GM12878 (cell line): ENCODE data around the gene ANGPTL2. TPM values are rescaled to one million over a fixed set of nuclear protein-coding genes. Genes with fewer than 3 reads are reported as not detected.

ENCODE experiments used
- ATAC-seq: fragments of 200-7000 bp; cut with Tn5 transposase; 3 replicates; pipeline ENCODE4 v1.9.1; 2020; ENCODE audit warnings: mild to moderate bottlenecking, moderate library complexity
- BruUV-seq: library from RNA; stranded (reverse); fragments of 400-500 nt; replicated peaks from 2 replicates; lab custom pipeline; 2021; lab: Mats Ljungman, UMichigan
- CTCF ChIA-PET: fragments of 300-600 bp; sonication (Branson Sonifier 250); formaldehyde crosslinking; extraction: SDS; loops from one replicate; lab custom pipeline; 2021; ENCODE audit warnings: inconsistent platforms; lab: Yijun Ruan, JAX
- POLR2A ChIA-PET: fragments of 350-600 bp; formaldehyde crosslinking; extraction: SDS; loops from one replicate; lab custom pipeline; 2021; ENCODE audit warnings: inconsistent platforms; lab: Charles Lee
- RAD21 ChIA-PET: fragments of 300-600 bp; sonication (Branson Sonifier 250); formaldehyde crosslinking; loops from one replicate; lab custom pipeline; 2023; ENCODE audit warnings: antibody characterized with exemption; ENCODE audit not compliant: unreplicated experiment; lab: Charles Lee
- SMC1A ChIA-PET: fragments of 300-600 bp; sonication (Branson Sonifier 250); formaldehyde crosslinking; loops from one replicate; lab custom pipeline; 2023; ENCODE audit not compliant: unreplicated experiment, uncharacterized antibody; lab: Charles Lee
- DNase-seq: peaks from one replicate; pipeline ENCODE4 v3.0.0-alpha.2; 2011; ENCODE audit warnings: low read depth, low spot score
- FAIRE-seq: peaks from 3 replicates; lab custom pipeline; 2011; peaks lifted over from hg19 to GRCh38; lab: Jason Lieb, UNC
- H2AFZ ChIP-seq: 2 replicates; pipeline ENCODE4 v1.6.0; 2011; ENCODE audit warnings: low read depth, low read length, control low read depth; ENCODE audit not compliant: control insufficient read depth
- H3K27ac ChIP-seq: 2 replicates; pipeline ENCODE4 v1.5.1; 2011; ENCODE audit warnings: control low read depth; ENCODE audit not compliant: control insufficient read depth, insufficient read depth
- H3K27me3 ChIP-seq, 2 experiments: replicated peaks in 1 of 2; 2 replicates each; pipeline versions ENCODE4 v1.6.0 to v1.6.1; 2011; ENCODE audit warnings: low read length in 1 of 2; ENCODE audit not compliant: control insufficient read depth in 2 of 2, insufficient read depth in 2 of 2
- H3K36me3 ChIP-seq, 2 experiments: 2 replicates each; pipeline ENCODE4 v1.5.1; 2011; ENCODE audit warnings: low read length in 1 of 2; ENCODE audit not compliant: control insufficient read depth in 2 of 2, insufficient read depth in 2 of 2
- H3K4me1 ChIP-seq: 2 replicates; pipeline ENCODE4 v1.6.1; 2011; ENCODE audit warnings: mild to moderate bottlenecking, low read length, moderate library complexity, mixed read lengths; ENCODE audit not compliant: control insufficient read depth, insufficient read depth
- H3K4me2 ChIP-seq: 2 replicates; pipeline ENCODE4 v1.6.0; 2011; ENCODE audit warnings: control low read depth; ENCODE audit not compliant: control insufficient read depth, insufficient read depth
- H3K4me3 ChIP-seq: fragments of 200-600 bp; sonication (generic); 2 replicates; pipeline ENCODE4 v1.5.1; 2016
- H3K79me2 ChIP-seq: 2 replicates; pipeline ENCODE4 v1.6.0; 2011; ENCODE audit warnings: low read length; ENCODE audit not compliant: control insufficient read depth, insufficient read depth
- H3K9ac ChIP-seq: 2 replicates; pipeline ENCODE4 v1.8.0; 2011; ENCODE audit warnings: low read length, control low read depth, mixed read lengths; ENCODE audit not compliant: control insufficient read depth, insufficient read depth
- H3K9me3 ChIP-seq: replicated peaks from 3 replicates; pipeline ENCODE4 v1.5.1; 2011; ENCODE audit warnings: mild to moderate bottlenecking, low read length; ENCODE audit not compliant: control insufficient read depth, insufficient read depth
- H4K20me1 ChIP-seq: 2 replicates; pipeline ENCODE4 v1.6.0; 2011; ENCODE audit not compliant: control insufficient read depth, insufficient read depth
- CEBPB ChIP-seq, 2 experiments: fragments of 150-350 bp in 1 of 2; IDR thresholded peaks; 2 replicates each; pipeline ENCODE4 v1.6.1; 2012 to 2014; ENCODE audit warnings: low read depth in 2 of 2, low read length in 2 of 2, borderline replicate concordance in 1 of 2, inconsistent platforms in 1 of 2
- MYB ChIP-seq: fragments of 150-350 bp; IDR thresholded peaks from 2 replicates; pipeline ENCODE4 v1.6.1; 2014; ENCODE audit warnings: mild to moderate bottlenecking, low read depth, low read length, borderline replicate concordance
- RUNX3 ChIP-seq: IDR thresholded peaks from 2 replicates; pipeline ENCODE4 v1.6.1; 2012; ENCODE audit warnings: low read length, inconsistent platforms
- ZBTB40 ChIP-seq: fragments of 450-650 bp; IDR thresholded peaks from 2 replicates; pipeline ENCODE4 v1.6.1; 2016; ENCODE audit warnings: mild to moderate bottlenecking, moderate library complexity, borderline replicate concordance
- WGBS: methylation state at CpG from one replicate; pipeline ENCODE4 v1.1.6; 2016; ENCODE audit warnings: low lambda C conversion rate; ENCODE audit not compliant: insufficient replicate concordance, insufficient coverage; ENCODE audit errors: missing lambda C conversion rate; 5-methylcytosine and 5-hydroxymethylcytosine counted together
- in situ Hi-C: fragments of 300-500 bp; cut with MboI; formaldehyde crosslinking; loops from 9 replicates; pipeline ENCODE4 v1.14.3; 2018; ENCODE audit warnings: mixed read lengths
- intact Hi-C: fragments of 100-400 bp; cut with micrococcal nuclease; formaldehyde crosslinking; loops from one replicate; pipeline ENCODE4 v1.14.2; 2022; ENCODE audit not compliant: unreplicated experiment
- polyA plus RNA-seq, 11 experiments: library from polyadenylated mRNA; depleted of rRNA in 4 of 11; unstranded in 6 of 11; stranded (reverse) in 5 of 11; fragments of >200 nt; fragmentation: Nextera tagmentation in 4 of 11; fragmentation: Illumina TruSeq in 1 of 11; extraction: Ambion mirVana in 4 of 11; extraction: Trizol in 1 of 11; gene quantifications; 1 replicate in 1 of 11; 2 replicates in 10 of 11; pipeline versions ENCODE4 v1.2.1 to v1.2.3, GENCODE V29; 2011 to 2016; ENCODE audit warnings: inconsistent platforms in 2 of 11, missing spikeins in 2 of 11, low read depth in 1 of 11
- total RNA-seq, 4 experiments: library from RNA; depleted of rRNA in 3 of 4; stranded (reverse); fragments of >200 nt in 3 of 4; fragmentation: Illumina TruSeq in 1 of 4; extraction: Trizol in 1 of 4; gene quantifications; 2 replicates each; pipeline versions ENCODE4 v1.2.1 to v1.2.3, GENCODE V29; 2013 to 2021

The ANGPTL2 gene
- total and polyA plus RNA-seq, 10 of the 15 experiments (the other 5 are each of a cell fraction or from before 2014, with no cell fraction given) = 0.13 to 2.6 (median 0.82) TPM; not detected in 1

DNA sequence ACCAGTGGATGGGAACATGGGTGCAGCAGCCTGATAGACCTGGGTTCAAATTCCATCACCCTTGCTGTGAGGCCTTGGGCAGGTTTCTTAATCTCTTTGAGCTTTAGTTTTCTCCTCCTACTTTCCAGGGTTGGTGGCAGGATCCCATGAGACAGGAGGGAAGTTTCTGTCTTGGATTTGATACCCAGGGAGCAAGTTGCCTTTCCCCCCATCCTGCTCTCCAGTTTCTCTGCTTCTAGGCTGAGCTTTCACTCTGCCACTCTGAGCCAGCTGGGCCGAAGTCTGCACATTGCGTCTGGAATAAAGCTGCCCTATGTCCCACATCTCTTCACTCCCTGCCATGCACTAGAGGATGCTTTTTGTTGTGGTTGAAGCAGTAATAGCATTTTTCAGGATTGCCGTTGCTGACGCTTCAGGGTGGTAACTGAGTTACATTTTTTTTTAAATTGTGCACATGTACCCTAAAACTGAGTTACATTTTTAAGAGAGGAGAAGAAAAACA, 40.5 kb upstream of the ANGPTL2 start (continued):
- no peak for TF ChIP-seq ZBTB40
- TF ChIP-seq, all 136 proteins: peak for 0

DNA sequence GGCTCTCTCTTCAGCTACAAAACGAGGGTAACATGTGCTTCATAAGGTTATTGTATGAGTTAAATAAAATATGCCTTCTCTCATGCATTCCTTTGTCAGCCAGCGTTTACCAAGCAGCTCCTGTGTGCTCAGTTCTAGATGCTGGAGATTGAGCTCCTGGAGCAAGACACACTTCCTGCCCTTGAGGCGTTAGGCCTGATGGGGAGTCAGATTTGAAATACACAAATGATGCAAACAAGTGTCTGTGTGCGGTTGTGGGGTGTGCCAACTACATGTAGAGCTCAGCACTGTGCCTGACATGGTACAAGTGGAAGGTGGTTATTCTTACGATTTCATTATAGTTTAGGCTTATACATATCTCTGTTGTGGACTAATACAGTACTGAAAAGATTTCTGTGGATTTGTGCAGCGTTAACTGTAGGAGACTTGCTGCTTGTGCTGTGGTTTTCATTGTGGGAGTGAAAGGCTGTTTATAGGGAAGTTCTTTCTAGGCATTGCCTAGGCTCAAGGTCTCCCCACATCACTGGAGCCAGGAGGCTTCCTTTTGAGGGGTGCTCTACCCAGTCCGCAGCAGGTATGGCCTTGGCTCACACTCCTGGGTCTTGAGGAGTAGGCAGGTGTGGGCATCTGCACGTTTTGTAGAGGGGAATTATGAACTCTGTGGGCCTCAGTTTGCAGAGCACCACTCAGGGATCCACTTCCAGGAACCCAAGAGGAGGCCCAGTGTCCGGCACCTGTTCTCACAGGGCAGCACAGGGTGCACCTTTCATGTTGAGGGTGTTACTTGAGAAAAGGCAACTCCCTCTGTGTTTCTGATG, 39.8 kb upstream of the ANGPTL2 start:
- H3K4me2 ChIP-seq = no peak overlapping the region
- no peaks in the 10 kb centered on the region for H4K20me1 ChIP-seq
- BruUV-seq = no TSS peak
- TF ChIP-seq MYB = no peak
- 0 out of 2 replicates have a peak, but pooled peaks have one; percentile 4 for TF ChIP-seq RUNX3
- TF ChIP-seq CEBPB (IDR thresholded peaks at IDR 0.05; ENCODE audit: borderline replicate concordance in 1 of 2, low read depth in 2 of 2, low read length in 2 of 2) = no peak
- no peaks in the 10 kb centered on the region for H3K9me3 ChIP-seq
- H3K27me3 ChIP-seq = no peaks in the 10 kb centered on the region
- intact Hi-C loops (loop anchor here (5.0 kb wide), 1 partner anchor 35 kb away; no protein-coding TSS in a partner anchor), in situ Hi-C loops (no loop called here)
- ChIA-PET CTCF (interaction anchor here (1.0 to 2.6 kb wide), 12 partner anchors 8 to 221 kb away, joined by 3 to 11 read pairs (median 4); no protein-coding TSS in a partner anchor), POLR2A (interaction anchor here (0.6 to 12.4 kb wide), 3 partner anchors 20 to 179 kb away, joined by 5 to 270 read pairs (median 5); no protein-coding TSS in a partner anchor), SMC1A (interaction anchor here (0.6 to 28.4 kb wide), 23 partner anchors 9 to 221 kb away, joined by 3 to 812 read pairs (median 4); no protein-coding TSS in a partner anchor), RAD21 (interaction anchor here (0.7 to 16.8 kb wide), 15 partner anchors 8 to 215 kb away, joined by 3 to 515 read pairs (median 6); no protein-coding TSS in a partner anchor)
- FAIRE-seq (no peak), DNase-seq (no peak), ATAC-seq (no peak)
- H3K36me3 ChIP-seq = no peaks in the 10 kb centered on the region
- H3K79me2 ChIP-seq = no peaks in the 10 kb centered on the region
- H3K9ac ChIP-seq = no peak overlapping the region
- H2AFZ ChIP-seq = no peak overlapping the region
- H3K4me1 ChIP-seq = peaks cover 31% of the 10 kb centered on the region
- no peak overlapping the region for H3K27ac ChIP-seq
- no peak overlapping the region for H3K4me3 ChIP-seq
- 28% methylated on average over 9 of the region's 9 CpGs for WGBS
